Parathyroid adenoma (tissue), 2 donors: ENCODE data around the gene LAP3.

Source experiments
- H2AFZ ChIP-seq: fragments of 300-600 bp; sonication (generic); one replicate; pipeline ENCODE4 v1.7.0; 2017; ENCODE audit warnings: antibody characterized with exemption, mild to moderate bottlenecking
- H3K27ac ChIP-seq: fragments of 300-600 bp; sonication (generic); one replicate; pipeline ENCODE4 v1.7.0; 2017
- H3K27me3 ChIP-seq: fragments of 300-600 bp; sonication (generic); one replicate; pipeline ENCODE4 v1.7.0; 2017; ENCODE audit warnings: low read length; ENCODE audit not compliant: control insufficient read depth, insufficient read depth
- H3K36me3 ChIP-seq: fragments of 300-600 bp; sonication (generic); one replicate; pipeline ENCODE4 v1.7.0; 2017; ENCODE audit warnings: low read length; ENCODE audit not compliant: control insufficient read depth, insufficient read depth
- H3K4me1 ChIP-seq: fragments of 300-600 bp; sonication (generic); one replicate; pipeline ENCODE4 v1.7.0; 2017; ENCODE audit warnings: control low read depth
- H3K4me2 ChIP-seq: fragments of 300-600 bp; sonication (generic); one replicate; pipeline ENCODE4 v1.7.0; 2017; ENCODE audit warnings: low read length
- H3K4me3 ChIP-seq: fragments of 300-600 bp; sonication (generic); one replicate; pipeline ENCODE4 v1.7.0; 2017; ENCODE audit warnings: low read depth, low read length
- H3K79me2 ChIP-seq: fragments of 300-600 bp; sonication (generic); one replicate; pipeline ENCODE4 v1.7.0; 2017; ENCODE audit warnings: control low read depth
- H3K9ac ChIP-seq: fragments of 300-600 bp; sonication (generic); one replicate; pipeline ENCODE4 v1.7.0; 2017; ENCODE audit warnings: mild to moderate bottlenecking
- H3K9me3 ChIP-seq: fragments of 300-600 bp; sonication (generic); one replicate; pipeline ENCODE4 v1.7.0; 2017; ENCODE audit warnings: low read length; ENCODE audit not compliant: control insufficient read depth
- CTCF ChIP-seq: fragments of 300-600 bp; sonication (generic); IDR thresholded peaks from one replicate; pipeline ENCODE4 v1.7.0; 2017; ENCODE audit warnings: antibody characterized with exemption, mild to moderate bottlenecking
- donor health status: primary hyperparathyroidism.

LAP3 gene

GRCh38 chr4:17560065-17560673, 16.8 kb upstream of the LAP3 start:
- Histone ChIP-seq H3K9me3 (no peaks in the 10 kb centered on the region), H3K9ac (no peak overlapping the region), H3K79me2 (no peaks in the 10 kb centered on the region), H3K4me1 (no peaks in the 10 kb centered on the region), H3K36me3 (no peaks in the 10 kb centered on the region), H3K27me3 (no peaks in the 10 kb centered on the region), H2AFZ (no peak overlapping the region), H3K4me3 (no peak overlapping the region), H3K27ac (no peak overlapping the region), H3K4me2 (no peak overlapping the region)
- TF ChIP-seq CTCF, result no peak

- H3K27me3 ChIP-seq, result no peaks in the 10 kb centered on the region
- H2AFZ ChIP-seq, result no peak overlapping the region
- no peak overlapping the region for H3K4me3 ChIP-seq
- no peaks in the 10 kb centered on the region for H3K79me2 ChIP-seq
- no peak overlapping the region for H3K27ac ChIP-seq
- no peak overlapping the region for H3K4me2 ChIP-seq
- H3K36me3 ChIP-seq, result no peaks in the 10 kb centered on the region
- H3K9ac ChIP-seq, result no peak overlapping the region
- TF ChIP-seq CTCF, result no peak
- H3K4me1 ChIP-seq, result no peaks in the 10 kb centered on the region
- H3K9me3 ChIP-seq, result no peaks in the 10 kb centered on the region
Measured at GRCh38 chr4:17561195-17561909, 15.6 kb upstream of the LAP3 start.

GRCh38 chr4:17562157-17562556, 14.8 kb upstream of the LAP3 start:
- no peak overlapping the region for H3K27ac ChIP-seq

GRCh38 chr4:17565846-17566245, 11.2 kb upstream of the LAP3 start:
- Histone ChIP-seq H3K79me2 (no peaks in the 10 kb centered on the region), H2AFZ (no peak overlapping the region), H3K9ac (no peak overlapping the region), H3K4me2 (no peak overlapping the region), H3K27me3 (no peaks in the 10 kb centered on the region), H3K27ac (no peak overlapping the region), H3K4me1 (no peaks in the 10 kb centered on the region), H3K4me3 (no peak overlapping the region), H3K9me3 (no peaks in the 10 kb centered on the region), H3K36me3 (no peaks in the 10 kb centered on the region)
- no peak for TF ChIP-seq CTCF

More at GRCh38 chr4:17562157-17562556, 14.8 kb upstream of the LAP3 start:
- Histone ChIP-seq H2AFZ (no peak overlapping the region), H3K4me3 (no peak overlapping the region), H3K4me2 (no peak overlapping the region), H3K79me2 (no peaks in the 10 kb centered on the region), H3K9ac (no peak overlapping the region), H3K9me3 (no peaks in the 10 kb centered on the region), H3K36me3 (no peaks in the 10 kb centered on the region), H3K4me1 (no peaks in the 10 kb centered on the region), H3K27me3 (no peaks in the 10 kb centered on the region)
- TF ChIP-seq CTCF, result peak; percentile 11

GRCh38 chr4:17567271-17567670, 9.7 kb upstream of the LAP3 start:
- Histone ChIP-seq H3K79me2 (no peaks in the 10 kb centered on the region), H3K4me1 (no peaks in the 10 kb centered on the region), H3K9ac (no peak overlapping the region), H3K4me3 (no peak overlapping the region), H3K27me3 (no peaks in the 10 kb centered on the region), H3K9me3 (no peaks in the 10 kb centered on the region), H3K36me3 (no peaks in the 10 kb centered on the region), H3K4me2 (no peak overlapping the region), H3K27ac (no peak overlapping the region), H2AFZ (no peak overlapping the region)
- no peak for TF ChIP-seq CTCF
